HCT116 (cell line): ENCODE results near the gene SEMA6B. TPM values are rescaled to one million over a fixed set of nuclear protein-coding genes. Genes with fewer than 3 reads are reported as not detected.

Experiments used
- ATAC-seq: fragments of 200-7000 bp; cut with Tn5 transposase; 2 replicates; pipeline ENCODE4 v1.9.1; 2020; ENCODE audit warnings: mild to moderate bottlenecking, moderate library complexity
- BruUV-seq: library from RNA; stranded (reverse); fragments of 400-500 nt; replicated peaks from 2 replicates; lab custom pipeline; 2021; lab: Mats Ljungman, UMichigan
- CTCF ChIA-PET: fragments of 300-600 bp; sonication (Branson Sonifier 250); formaldehyde crosslinking; loops from one replicate; lab custom pipeline; 2021; ENCODE audit warnings: antibody characterized with exemption; lab: Charles Lee
- POLR2A ChIA-PET: fragments of 300-600, 350-600 bp; sonication (Branson Sonifier 250); formaldehyde crosslinking; loops from one replicate; lab custom pipeline; 2021; ENCODE audit warnings: antibody characterized with exemption; lab: Charles Lee
- RAD21 ChIA-PET, 2 experiments: fragments of 300-600 bp; sonication (Branson Sonifier 250); formaldehyde crosslinking; loops; one replicate each; lab custom pipeline; 2023; ENCODE audit warnings: low total read pairs in 2 of 2; ENCODE audit not compliant: uncharacterized antibody in 2 of 2, unreplicated experiment in 2 of 2, low non-redundant PET in 1 of 2; lab: Charles Lee
- DNase-seq: peaks from one replicate; pipeline ENCODE4 v3.0.0-alpha.2; 2010; ENCODE audit warnings: low read depth, low spot score
- H2AFZ ChIP-seq: fragments of 200-600 bp; shearing (Covaris generic), sonication (generic); 2 replicates; pipeline ENCODE4 v1.6.1; 2017; ENCODE audit warnings: low read depth, mixed run types, mixed read lengths, antibody characterized with exemption, low read length; ENCODE audit not compliant: poor library complexity, severe bottlenecking
- H3K27ac ChIP-seq: 2 replicates; pipeline ENCODE4 v1.5.1; 2012; ENCODE audit warnings: low read depth, low read length
- H3K27me3 ChIP-seq: fragments of 200-600 bp; sonication (generic); 2 replicates; pipeline ENCODE4 v1.6.1; 2016; ENCODE audit warnings: mixed run types, low read length, mixed read lengths; ENCODE audit not compliant: insufficient read depth
- H3K36me3 ChIP-seq, 2 experiments: fragments of 200-500 bp in 1 of 2; fragments of 200-600 bp in 1 of 2; sonication (Bioruptor generic) in 1 of 2; sonication (generic) in 1 of 2; 2 replicates each; pipeline versions ENCODE4 v1.5.1 to v1.6.1; 2014 to 2016; ENCODE audit warnings: low read length in 2 of 2, inconsistent platforms in 1 of 2, mixed read lengths in 1 of 2, mixed run types in 1 of 2; ENCODE audit not compliant: insufficient read depth in 2 of 2, control insufficient read depth in 1 of 2
- H3K4me1 ChIP-seq, 2 experiments: fragments of 200-600 bp in 1 of 2; sonication (generic) in 1 of 2; 2 replicates each; pipeline versions ENCODE4 v1.5.1 to v1.6.1; 2012 to 2017; ENCODE audit warnings: low read length in 2 of 2, inconsistent platforms in 1 of 2, mild to moderate bottlenecking in 1 of 2, mixed read lengths in 1 of 2, mixed run types in 1 of 2, moderate library complexity in 1 of 2; ENCODE audit not compliant: insufficient read depth in 2 of 2, control insufficient read depth in 1 of 2
- H3K4me2 ChIP-seq: fragments of 200-600 bp; sonication (generic); 2 replicates; pipeline ENCODE4 v1.6.1; 2017; ENCODE audit warnings: mixed run types, low read length, mixed read lengths
- H3K4me3 ChIP-seq, 2 experiments: fragments of 200-600 bp in 1 of 2; sonication (generic) in 1 of 2; replicated peaks in 1 of 2; 2 replicates each; pipeline ENCODE4 v1.5.1; 2011 to 2016; ENCODE audit warnings: low read length in 2 of 2, control low read depth in 1 of 2, low read depth in 1 of 2, mild to moderate bottlenecking in 1 of 2, mixed read lengths in 1 of 2, mixed run types in 1 of 2
- H3K79me2 ChIP-seq: fragments of 200-600 bp; sonication (generic); 2 replicates; pipeline ENCODE4 v1.6.1; 2017; ENCODE audit warnings: mild to moderate bottlenecking, mixed run types, low read length, moderate library complexity, mixed read lengths; ENCODE audit not compliant: insufficient read depth
- H3K9ac ChIP-seq: fragments of 200-600 bp; sonication (generic); 2 replicates; pipeline ENCODE4 v1.6.1; 2016; ENCODE audit warnings: low read length, mixed read lengths
- H3K9me2 ChIP-seq: fragments of 200-600 bp; sonication (generic), shearing (Covaris generic); 2 replicates; pipeline ENCODE4 v1.6.1; 2017; ENCODE audit warnings: mixed run types, mild to moderate bottlenecking, moderate library complexity; ENCODE audit not compliant: insufficient read depth
- H3K9me3 ChIP-seq, 2 experiments: fragments of 200-500 bp in 1 of 2; fragments of 200-600 bp in 1 of 2; sonication (Bioruptor generic) in 1 of 2; sonication (generic) in 1 of 2; 2 replicates each; pipeline ENCODE4 v1.6.1; 2014 to 2017; ENCODE audit warnings: low read length in 2 of 2, mixed read lengths in 2 of 2, inconsistent platforms in 1 of 2, low read depth in 1 of 2, mild to moderate bottlenecking in 1 of 2, mixed run types in 1 of 2, moderate library complexity in 1 of 2; ENCODE audit not compliant: control insufficient read depth in 1 of 2, insufficient read depth in 1 of 2
- H4K20me1 ChIP-seq: fragments of 200-600 bp; sonication (generic), shearing (Covaris generic); 2 replicates; pipeline ENCODE4 v1.6.1; 2017; ENCODE audit warnings: mixed run types, mild to moderate bottlenecking, moderate library complexity; ENCODE audit not compliant: insufficient read depth
- ATF3 ChIP-seq: IDR thresholded peaks from 2 replicates; pipeline ENCODE4 v1.6.1; 2012
- CBX3 ChIP-seq: IDR thresholded peaks from 2 replicates; pipeline ENCODE4 v1.6.1; 2012; ENCODE audit warnings: low read depth
- REST ChIP-seq: IDR thresholded peaks from 2 replicates; pipeline ENCODE4 v1.6.1; 2012; ENCODE audit warnings: low read depth
- TCF7L2 ChIP-seq: IDR thresholded peaks from 2 replicates; pipeline ENCODE4 v1.7.0; 2011; ENCODE audit warnings: borderline replicate concordance, inconsistent platforms; ENCODE audit not compliant: insufficient read depth, insufficient read length; ENCODE audit errors: extremely low read depth
- ZNF274 ChIP-seq: fragments of 200-500 bp; sonication (Bioruptor generic); IDR thresholded peaks from 2 replicates; pipeline ENCODE4 v1.6.1; 2014; ENCODE audit warnings: mild to moderate bottlenecking, low read depth, low read length, inconsistent platforms
- intact Hi-C: fragments of 100-400 bp; cut with micrococcal nuclease; formaldehyde crosslinking; loops from 2 replicates; pipeline ENCODE4 v1.10.0; 2022
- total RNA-seq: library from RNA; stranded (reverse); gene quantifications from one replicate; pipeline ENCODE4 v1.2.1, GENCODE V29; 2021; ENCODE audit not compliant: unreplicated experiment

SEMA6B gene
- total RNA-seq, 1 experiment from 2014 or later: 58.4 TPM

GRCh38 chr19:4556597-4557127 is 2.8 kb downstream of the SEMA6B start:
- Histone ChIP-seq H3K79me2 (peaks cover 3% of the 10 kb centered on the region; the same call in 1 of the 2 replicates), H3K4me1 (peaks cover 8 to 26% of the 10 kb centered on the region in 2 experiments), H4K20me1 (no peaks in the 10 kb centered on the region), H3K27me3 (no peaks in the 10 kb centered on the region), H3K9ac (no peak overlapping the region), H3K4me3 (no peak overlapping the region; a peak in 1 of 4 replicates), H3K36me3 (peaks cover 16 to 31% of the 10 kb centered on the region in 2 experiments), H2AFZ (no peak overlapping the region)
- ATAC-seq (peak; percentile 87), DNase-seq (peak; percentile 69)
- RAD21 ChIA-PET: interaction anchor here in 1 of 2 experiments (0.6 kb wide), 1 partner anchor 124 kb away, joined by 5 read pairs; no protein-coding TSS in a partner anchor
- POLR2A ChIA-PET: interaction anchor here (0.8 kb wide), 1 partner anchor 21 kb away, joined by 3 read pairs; the partner anchor contains the start of gene PLIN5
- intact Hi-C loops: no loop called here
- CTCF ChIA-PET: interaction anchor here (1.2 to 1.8 kb wide), 2 partner anchors 10 to 80 kb away, joined by 5 read pairs; no protein-coding TSS in a partner anchor
- BruUV-seq: no TSS peak
- no peak for TF ChIP-seq ZNF274
- no peak for TF ChIP-seq REST
- no peak for TF ChIP-seq CBX3
- no peak for TF ChIP-seq ATF3
- no peak for TF ChIP-seq TCF7L2
- TF ChIP-seq, all 23 proteins: peak for 0
- Histone ChIP-seq H3K27ac (peak overlapping the region; percentile 40; the same call in 1 of the 2 replicates), H3K9me3 (no peaks in the 10 kb centered on the region), H3K9me2 (no peaks in the 10 kb centered on the region), H3K4me2 (peak overlapping the region; percentile 47)
